ENCODE data around the gene DHX8.

Gene DHX8

DNA sequence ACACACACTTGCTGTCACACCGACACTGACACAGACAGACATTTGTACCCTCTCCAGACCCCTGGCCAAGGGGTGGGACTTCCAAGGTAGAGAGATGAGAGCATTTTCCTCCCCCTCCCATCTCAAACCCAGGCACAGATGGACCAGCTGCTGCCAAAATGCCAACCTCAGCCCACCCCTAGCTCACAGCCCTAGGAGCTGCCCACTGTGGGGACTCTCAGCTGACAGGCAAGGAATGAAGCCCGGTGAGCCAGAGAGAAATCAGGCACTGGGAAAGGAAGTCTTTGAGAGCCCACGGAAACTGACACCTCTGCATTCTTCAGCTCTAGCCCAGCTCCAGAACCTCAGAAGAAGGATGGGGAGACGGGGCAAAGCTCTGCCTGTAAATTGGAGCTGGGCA is 59.5 kb downstream of the DHX8 start:
- H3K4me2 ChIP-seq (ENCODE audit: low read depth, low read length, poor library complexity, severe bottlenecking) = no peak overlapping the region
- H3K4me3 ChIP-seq (ENCODE audit: insufficient read depth, low read length, poor library complexity, severe bottlenecking) = no peak overlapping the region

DNA sequence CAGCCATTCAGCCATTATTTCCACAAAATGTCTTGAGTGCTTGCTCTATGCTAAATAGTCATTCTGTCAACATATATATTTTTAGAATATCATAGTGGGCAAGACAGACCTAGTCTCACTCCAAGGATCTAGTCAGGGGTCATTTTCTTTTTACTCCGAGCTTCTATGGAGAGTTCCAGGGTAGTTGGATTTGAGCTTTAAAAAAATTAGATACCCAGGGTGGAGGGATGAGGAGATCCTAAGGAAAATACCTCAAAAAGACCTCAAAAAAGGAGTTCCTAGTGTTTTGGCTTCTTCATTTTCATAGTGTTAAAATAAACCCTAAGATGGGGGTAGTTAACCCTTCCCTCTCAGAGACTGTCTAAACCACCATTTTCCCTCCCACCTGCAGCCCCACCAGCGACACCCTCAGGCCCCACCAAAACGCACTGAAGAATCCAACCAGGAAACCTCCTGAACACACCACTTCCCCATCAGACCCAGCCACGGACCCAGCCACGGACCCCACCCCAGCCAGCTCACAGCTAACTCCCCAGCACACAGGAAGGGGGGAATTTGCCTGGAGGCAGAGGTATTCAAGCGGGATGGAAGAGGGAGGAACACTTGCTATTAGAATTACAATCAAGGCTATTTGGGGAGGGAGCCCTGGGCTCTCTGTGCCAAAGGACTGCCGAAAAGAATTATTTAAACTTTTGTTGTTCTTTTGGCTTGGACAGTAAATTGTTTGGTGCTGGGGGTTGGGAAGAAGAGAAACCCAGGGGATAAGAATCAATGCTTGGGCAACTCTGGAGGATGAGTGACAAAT is 60.2 kb downstream of the DHX8 start:
- Histone ChIP-seq H4K20me1 (ENCODE audit: low read depth, low read length) (no peaks in the 10 kb centered on the region), H2AFZ (ENCODE audit: low read depth, low read length, severe bottlenecking) (no peak overlapping the region), H3K9ac (ENCODE audit: low read length) (no peak overlapping the region), H3K4me2 (ENCODE audit: low read depth, low read length, poor library complexity, severe bottlenecking) (no peak overlapping the region), H3K27ac (ENCODE audit: low read depth, low read length) (no peak overlapping the region), H3K27me3 (ENCODE audit: low read length) (no peaks in the 10 kb centered on the region), H3F3A (ENCODE audit: insufficient read depth) (no peaks in the 10 kb centered on the region), H3K9me2 (replicated peaks; ENCODE audit: insufficient read depth, low read length) (no peaks in the 10 kb centered on the region), H3K36me3 (ENCODE audit: low read length) (no peaks in the 10 kb centered on the region), H3K4me3 (ENCODE audit: insufficient read depth, low read length, poor library complexity, severe bottlenecking) (no peak overlapping the region), H3K79me2 (ENCODE audit: insufficient read depth, low read length) (no peaks in the 10 kb centered on the region), H3K9me3 (ENCODE audit: insufficient read depth, low read length) (no peaks in the 10 kb centered on the region)
- no peak for TF ChIP-seq EZH2phosphoT487 (conservative IDR thresholded peaks at IDR 0.05; ENCODE audit: low read length)
- TF ChIP-seq, protein P1, sequence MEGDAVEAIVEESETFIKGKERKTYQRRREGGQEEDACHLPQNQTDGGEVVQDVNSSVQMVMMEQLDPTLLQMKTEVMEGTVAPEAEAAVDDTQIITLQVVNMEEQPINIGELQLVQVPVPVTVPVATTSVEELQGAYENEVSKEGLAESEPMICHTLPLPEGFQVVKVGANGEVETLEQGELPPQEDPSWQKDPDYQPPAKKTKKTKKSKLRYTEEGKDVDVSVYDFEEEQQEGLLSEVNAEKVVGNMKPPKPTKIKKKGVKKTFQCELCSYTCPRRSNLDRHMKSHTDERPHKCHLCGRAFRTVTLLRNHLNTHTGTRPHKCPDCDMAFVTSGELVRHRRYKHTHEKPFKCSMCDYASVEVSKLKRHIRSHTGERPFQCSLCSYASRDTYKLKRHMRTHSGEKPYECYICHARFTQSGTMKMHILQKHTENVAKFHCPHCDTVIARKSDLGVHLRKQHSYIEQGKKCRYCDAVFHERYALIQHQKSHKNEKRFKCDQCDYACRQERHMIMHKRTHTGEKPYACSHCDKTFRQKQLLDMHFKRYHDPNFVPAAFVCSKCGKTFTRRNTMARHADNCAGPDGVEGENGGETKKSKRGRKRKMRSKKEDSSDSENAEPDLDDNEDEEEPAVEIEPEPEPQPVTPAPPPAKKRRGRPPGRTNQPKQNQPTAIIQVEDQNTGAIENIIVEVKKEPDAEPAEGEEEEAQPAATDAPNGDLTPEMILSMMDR (IDR thresholded peaks at IDR 0.05; ENCODE audit: insufficient read depth, low read length, poor library complexity, severe bottlenecking) = no peak

More for the DNA sequence above, 59.5 kb downstream of the DHX8 start:
- Histone ChIP-seq H3K9me2 (replicated peaks; ENCODE audit: insufficient read depth, low read length) (no peaks in the 10 kb centered on the region), H3K9ac (ENCODE audit: low read length) (no peak overlapping the region), H2AFZ (ENCODE audit: low read depth, low read length, severe bottlenecking) (no peak overlapping the region), H3K36me3 (ENCODE audit: low read length) (no peaks in the 10 kb centered on the region), H3K9me3 (ENCODE audit: insufficient read depth, low read length) (no peaks in the 10 kb centered on the region), H4K20me1 (ENCODE audit: low read depth, low read length) (no peaks in the 10 kb centered on the region), H3K27me3 (ENCODE audit: low read length) (no peaks in the 10 kb centered on the region), H3F3A (ENCODE audit: insufficient read depth) (no peaks in the 10 kb centered on the region), H3K79me2 (ENCODE audit: insufficient read depth, low read length) (no peaks in the 10 kb centered on the region), H3K27ac (ENCODE audit: low read depth, low read length) (no peak overlapping the region)
- TF ChIP-seq EZH2phosphoT487 (conservative IDR thresholded peaks at IDR 0.05; ENCODE audit: low read length) = no peak
- TF ChIP-seq, protein P1 (IDR thresholded peaks at IDR 0.05; ENCODE audit: insufficient read depth, low read length, poor library complexity, severe bottlenecking) = no peak

DNA sequence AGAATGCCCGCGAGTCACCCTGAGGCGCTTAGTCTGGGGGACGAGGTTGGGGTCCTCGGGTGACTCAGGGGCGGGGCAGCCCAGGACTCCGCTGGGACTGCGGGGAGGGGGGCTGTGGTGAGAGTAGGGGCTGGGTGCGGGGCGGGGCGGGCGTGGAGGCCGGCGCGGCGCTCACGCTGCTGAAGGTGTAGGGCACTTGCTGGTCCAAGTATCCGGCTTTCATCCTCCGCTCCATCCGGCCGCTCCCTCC is 61.5 kb downstream of the DHX8 start:
- Histone ChIP-seq H4K20me1 (ENCODE audit: low read depth, low read length) (no peaks in the 10 kb centered on the region), H3K27me3 (ENCODE audit: low read length) (no peaks in the 10 kb centered on the region), H3F3A (ENCODE audit: insufficient read depth) (no peaks in the 10 kb centered on the region), H3K27ac (ENCODE audit: low read depth, low read length) (no peak overlapping the region), H2AFZ (ENCODE audit: low read depth, low read length, severe bottlenecking) (peak overlapping the region; percentile 33), H3K4me2 (ENCODE audit: low read depth, low read length, poor library complexity, severe bottlenecking) (peak overlapping the region; percentile 75), H3K79me2 (ENCODE audit: insufficient read depth, low read length) (no peaks in the 10 kb centered on the region), H3K9me3 (ENCODE audit: insufficient read depth, low read length) (no peaks in the 10 kb centered on the region), H3K9me2 (replicated peaks; ENCODE audit: insufficient read depth, low read length) (no peaks in the 10 kb centered on the region), H3K4me3 (ENCODE audit: insufficient read depth, low read length, poor library complexity, severe bottlenecking) (peak overlapping the region; percentile 59), H3K9ac (ENCODE audit: low read length) (peak overlapping the region; percentile 55), H3K36me3 (ENCODE audit: low read length) (no peaks in the 10 kb centered on the region)
- TF ChIP-seq, protein P1 (IDR thresholded peaks at IDR 0.05; ENCODE audit: insufficient read depth, low read length, poor library complexity, severe bottlenecking) = no peak
- TF ChIP-seq EZH2phosphoT487 (conservative IDR thresholded peaks at IDR 0.05; ENCODE audit: low read length) = no peak
